PC-9 (cell line): ENCODE data around the gene ALG14. TPM values are rescaled to one million over a fixed set of nuclear protein-coding genes. Genes with fewer than 3 reads are reported as not detected.

ENCODE experiments used
- BruUV-seq: library from RNA; stranded (reverse); fragments of 400-500 nt; replicated peaks from 2 replicates; lab custom pipeline; 2021; lab: Mats Ljungman, UMichigan
- CTCF ChIA-PET: fragments of 300-600 bp; sonication (Branson Sonifier 250); formaldehyde crosslinking; loops from one replicate; lab custom pipeline; 2022; ENCODE audit warnings: antibody characterized with exemption; lab: Charles Lee
- POLR2A ChIA-PET: fragments of 300-600 bp; sonication (Branson Sonifier 250); formaldehyde crosslinking; loops from one replicate; lab custom pipeline; 2022; ENCODE audit warnings: antibody characterized with exemption; ENCODE audit not compliant: unreplicated experiment; lab: Charles Lee
- DNase-seq, 2 experiments: peaks; one replicate each; pipeline versions ENCODE4 v3.0.0 to v3.0.0-alpha.2; 2015 to 2022; ENCODE audit warnings: mixed read lengths in 1 of 2
- H2AFZ ChIP-seq: fragments of 200-600 bp; sonication (generic); 2 replicates; pipeline ENCODE4 v1.8.1; 2017; ENCODE audit warnings: antibody characterized with exemption
- H3F3A ChIP-seq: fragments of 200-600 bp; sonication (generic); 2 replicates; pipeline ENCODE4 v1.8.1; 2017; ENCODE audit warnings: antibody characterized with exemption, mild to moderate bottlenecking, low read depth; ENCODE audit not compliant: insufficient read depth
- H3K27ac ChIP-seq: fragments of 200-600 bp; sonication (generic); 2 replicates; pipeline ENCODE4 v1.6.1; 2016; ENCODE audit warnings: mixed run types
- H3K27me3 ChIP-seq: fragments of 200-600 bp; sonication (generic); 2 replicates; pipeline ENCODE4 v1.6.1; 2016; ENCODE audit warnings: low read depth, mixed run types; ENCODE audit not compliant: insufficient read depth
- H3K36me3 ChIP-seq: fragments of 200-600 bp; sonication (generic); 2 replicates; pipeline ENCODE4 v1.6.1; 2016; ENCODE audit warnings: low read depth, mixed run types
- H3K4me1 ChIP-seq: fragments of 200-600 bp; sonication (generic); replicated peaks from 2 replicates; pipeline ENCODE4 v1.6.1; 2016; ENCODE audit warnings: mixed run types; ENCODE audit not compliant: insufficient read depth
- H3K4me2 ChIP-seq: fragments of 200-600 bp; sonication (generic); 2 replicates; pipeline ENCODE4 v1.6.1; 2017; ENCODE audit warnings: mixed run types
- H3K4me3 ChIP-seq: fragments of 200-600 bp; sonication (generic); 2 replicates; pipeline ENCODE4 v1.6.1; 2016; ENCODE audit warnings: mixed run types
- H3K79me2 ChIP-seq: fragments of 200-600 bp; sonication (generic); 2 replicates; pipeline ENCODE4 v1.6.1; 2017; ENCODE audit warnings: low read depth, mixed run types
- H3K9me2 ChIP-seq: fragments of 200-600 bp; sonication (generic); 2 replicates; pipeline ENCODE4 v1.8.1; 2017; ENCODE audit warnings: mild to moderate bottlenecking; ENCODE audit not compliant: insufficient read depth
- H3K9me3 ChIP-seq: fragments of 200-600 bp; sonication (generic); 2 replicates; pipeline ENCODE4 v1.8.1; 2016; ENCODE audit warnings: low read depth; ENCODE audit not compliant: insufficient read depth
- H4K20me1 ChIP-seq: fragments of 200-600 bp; sonication (generic); 2 replicates; pipeline ENCODE4 v1.8.1; 2017; ENCODE audit not compliant: insufficient read depth
- EZH2 ChIP-seq: fragments of 200-600 bp; sonication (generic); IDR thresholded peaks from 2 replicates; pipeline ENCODE4 v1.8.0; 2017; ENCODE audit warnings: antibody characterized with exemption, low read depth
- intact Hi-C: fragments of 100-400 bp; cut with micrococcal nuclease; formaldehyde crosslinking; loops from one replicate; pipeline ENCODE4 v1.10.0; 2022; ENCODE audit not compliant: unreplicated experiment
- total RNA-seq: library from RNA; stranded (reverse); gene quantifications from 2 replicates; pipeline ENCODE4 v1.2.3, GENCODE V29; 2021
- TF ChIP-seq, protein P1 (sequence below): fragments of 200-600 bp; sonication (generic); conservative IDR thresholded peaks from 2 replicates; pipeline ENCODE4 v1.6.1; 2017; ENCODE audit warnings: mixed run types, antibody characterized with exemption, mild to moderate bottlenecking, moderate library complexity

ALG14 gene
- total RNA-seq, 1 experiment from 2014 or later, result 8.6 TPM

DNA sequence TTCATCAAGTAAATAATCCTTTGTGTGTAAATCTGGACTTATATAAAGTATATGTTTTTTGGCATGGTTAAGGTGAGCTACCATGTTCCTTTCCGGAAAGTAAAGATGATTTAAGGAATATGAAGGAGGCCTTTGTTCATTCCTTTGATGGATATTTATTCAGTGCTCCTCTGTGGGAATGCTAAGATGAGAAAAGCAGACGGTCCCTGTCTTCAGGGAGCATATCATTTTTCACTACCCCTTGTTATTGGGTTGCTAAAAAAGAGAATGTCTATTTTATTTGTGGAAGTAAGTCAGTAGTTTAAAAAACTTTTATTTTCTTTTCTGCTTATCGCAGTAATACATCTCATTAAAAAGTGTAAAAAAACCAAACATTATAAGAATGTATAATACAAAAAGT lies 110.8 kb downstream of the ALG14 start:
- no peak for TF ChIP-seq EZH2
- TF ChIP-seq, protein P1, sequence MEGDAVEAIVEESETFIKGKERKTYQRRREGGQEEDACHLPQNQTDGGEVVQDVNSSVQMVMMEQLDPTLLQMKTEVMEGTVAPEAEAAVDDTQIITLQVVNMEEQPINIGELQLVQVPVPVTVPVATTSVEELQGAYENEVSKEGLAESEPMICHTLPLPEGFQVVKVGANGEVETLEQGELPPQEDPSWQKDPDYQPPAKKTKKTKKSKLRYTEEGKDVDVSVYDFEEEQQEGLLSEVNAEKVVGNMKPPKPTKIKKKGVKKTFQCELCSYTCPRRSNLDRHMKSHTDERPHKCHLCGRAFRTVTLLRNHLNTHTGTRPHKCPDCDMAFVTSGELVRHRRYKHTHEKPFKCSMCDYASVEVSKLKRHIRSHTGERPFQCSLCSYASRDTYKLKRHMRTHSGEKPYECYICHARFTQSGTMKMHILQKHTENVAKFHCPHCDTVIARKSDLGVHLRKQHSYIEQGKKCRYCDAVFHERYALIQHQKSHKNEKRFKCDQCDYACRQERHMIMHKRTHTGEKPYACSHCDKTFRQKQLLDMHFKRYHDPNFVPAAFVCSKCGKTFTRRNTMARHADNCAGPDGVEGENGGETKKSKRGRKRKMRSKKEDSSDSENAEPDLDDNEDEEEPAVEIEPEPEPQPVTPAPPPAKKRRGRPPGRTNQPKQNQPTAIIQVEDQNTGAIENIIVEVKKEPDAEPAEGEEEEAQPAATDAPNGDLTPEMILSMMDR, result no peak
- no peak overlapping the region for H3K4me3 ChIP-seq
- H3K4me2 ChIP-seq, result no peak overlapping the region
- ChIA-PET CTCF (no interaction called here), POLR2A (interaction anchor here (0.7 kb wide), 1 partner anchor 38 kb away, joined by 5 read pairs; no protein-coding TSS in a partner anchor)
- DNase-seq, result no peak
- H3K9me3 ChIP-seq, result no peaks in the 10 kb centered on the region
- H3K9me2 ChIP-seq, result 0 out of 2 replicates have a peak, but pooled peaks cover 7% of the 10 kb centered on the region
- no peaks in the 10 kb centered on the region for H3K36me3 ChIP-seq
- intact Hi-C loops, result no loop called here
- BruUV-seq, result no TSS peak
- H3K27ac ChIP-seq, result no peak overlapping the region
- H2AFZ ChIP-seq, result no peak overlapping the region
- no peaks in the 10 kb centered on the region for H3K27me3 ChIP-seq
- H4K20me1 ChIP-seq, result no peaks in the 10 kb centered on the region
- no peaks in the 10 kb centered on the region for H3K4me1 ChIP-seq
- no peaks in the 10 kb centered on the region for H3F3A ChIP-seq
- H3K79me2 ChIP-seq, result no peaks in the 10 kb centered on the region

- DNase-seq, result no peak
- H4K20me1 ChIP-seq, result no peaks in the 10 kb centered on the region
- no peak overlapping the region for H3K4me2 ChIP-seq
- ChIA-PET POLR2A (interaction anchor here (0.7 kb wide), 1 partner anchor 39 kb away, joined by 5 read pairs; no protein-coding TSS in a partner anchor), CTCF (no interaction called here)
- no peaks in the 10 kb centered on the region for H3K4me1 ChIP-seq
- no peak overlapping the region for H2AFZ ChIP-seq
- H3K36me3 ChIP-seq, result no peaks in the 10 kb centered on the region
- no peak overlapping the region for H3K27ac ChIP-seq
- no peak overlapping the region for H3K4me3 ChIP-seq
- BruUV-seq, result no TSS peak
- H3K9me2 ChIP-seq, result 0 out of 2 replicates have a peak, but pooled peaks cover 7% of the 10 kb centered on the region
- TF ChIP-seq EZH2, result no peak
- TF ChIP-seq, protein P1, result no peak
- no peaks in the 10 kb centered on the region for H3K9me3 ChIP-seq
- H3K27me3 ChIP-seq, result no peaks in the 10 kb centered on the region
- intact Hi-C loops, result no loop called here
- H3K79me2 ChIP-seq, result no peaks in the 10 kb centered on the region
- H3F3A ChIP-seq, result no peaks in the 10 kb centered on the region
These were observed 111.2 kb downstream of the ALG14 start for GRCh38 chr1:94961582-94961981.

- Histone ChIP-seq H2AFZ (no peak overlapping the region), H3K4me1 (no peaks in the 10 kb centered on the region), H3K36me3 (no peaks in the 10 kb centered on the region), H3K27me3 (no peaks in the 10 kb centered on the region), H3K9me3 (no peaks in the 10 kb centered on the region), H4K20me1 (no peaks in the 10 kb centered on the region), H3F3A (no peaks in the 10 kb centered on the region), H3K27ac (no peak overlapping the region), H3K4me3 (no peak overlapping the region), H3K4me2 (no peak overlapping the region), H3K9me2 (0 out of 2 replicates have a peak, but pooled peaks cover 7% of the 10 kb centered on the region), H3K79me2 (no peaks in the 10 kb centered on the region)
- ChIA-PET CTCF (no interaction called here), POLR2A (no interaction called here)
- no TSS peak for BruUV-seq
- DNase-seq, result no peak
- TF ChIP-seq, protein P1, result no peak
- no peak for TF ChIP-seq EZH2
- intact Hi-C loops, result no loop called here
These were observed 114.7 kb downstream of the ALG14 start for GRCh38 chr1:94958081-94958480.
